ENCODE measurements around the gene PDGFRB. TPM values are rescaled to one million over a fixed set of nuclear protein-coding genes. Genes with fewer than 3 reads are reported as not detected.

The PDGFRB gene
- total RNA-seq, 4 donors from 2014 or later: 126 to 366 (median 149) TPM

GRCh38 chr5:150078802-150079689, 76.6 kb downstream of the PDGFRB start:
- TF ChIP-seq, protein P1, sequence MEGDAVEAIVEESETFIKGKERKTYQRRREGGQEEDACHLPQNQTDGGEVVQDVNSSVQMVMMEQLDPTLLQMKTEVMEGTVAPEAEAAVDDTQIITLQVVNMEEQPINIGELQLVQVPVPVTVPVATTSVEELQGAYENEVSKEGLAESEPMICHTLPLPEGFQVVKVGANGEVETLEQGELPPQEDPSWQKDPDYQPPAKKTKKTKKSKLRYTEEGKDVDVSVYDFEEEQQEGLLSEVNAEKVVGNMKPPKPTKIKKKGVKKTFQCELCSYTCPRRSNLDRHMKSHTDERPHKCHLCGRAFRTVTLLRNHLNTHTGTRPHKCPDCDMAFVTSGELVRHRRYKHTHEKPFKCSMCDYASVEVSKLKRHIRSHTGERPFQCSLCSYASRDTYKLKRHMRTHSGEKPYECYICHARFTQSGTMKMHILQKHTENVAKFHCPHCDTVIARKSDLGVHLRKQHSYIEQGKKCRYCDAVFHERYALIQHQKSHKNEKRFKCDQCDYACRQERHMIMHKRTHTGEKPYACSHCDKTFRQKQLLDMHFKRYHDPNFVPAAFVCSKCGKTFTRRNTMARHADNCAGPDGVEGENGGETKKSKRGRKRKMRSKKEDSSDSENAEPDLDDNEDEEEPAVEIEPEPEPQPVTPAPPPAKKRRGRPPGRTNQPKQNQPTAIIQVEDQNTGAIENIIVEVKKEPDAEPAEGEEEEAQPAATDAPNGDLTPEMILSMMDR (IDR thresholded peaks at IDR 0.05): no peak
- DNase-seq (ENCODE audit: low spot score) (no peak), ATAC-seq (ENCODE audit: low FRiP score) (no peak)

- DNase-seq (ENCODE audit: low spot score) (no peak), ATAC-seq (ENCODE audit: low FRiP score) (no peak)
- TF ChIP-seq, protein P1 (IDR thresholded peaks at IDR 0.05): no peak
Observed at GRCh38 chr5:150077996-150078801, 77.4 kb downstream of the PDGFRB start.

- no peak for ATAC-seq (ENCODE audit: low FRiP score)
- TF ChIP-seq, protein P1 (IDR thresholded peaks at IDR 0.05): no peak
Observed at GRCh38 chr5:150077060-150077459, 78.6 kb downstream of the PDGFRB start.

DNA sequence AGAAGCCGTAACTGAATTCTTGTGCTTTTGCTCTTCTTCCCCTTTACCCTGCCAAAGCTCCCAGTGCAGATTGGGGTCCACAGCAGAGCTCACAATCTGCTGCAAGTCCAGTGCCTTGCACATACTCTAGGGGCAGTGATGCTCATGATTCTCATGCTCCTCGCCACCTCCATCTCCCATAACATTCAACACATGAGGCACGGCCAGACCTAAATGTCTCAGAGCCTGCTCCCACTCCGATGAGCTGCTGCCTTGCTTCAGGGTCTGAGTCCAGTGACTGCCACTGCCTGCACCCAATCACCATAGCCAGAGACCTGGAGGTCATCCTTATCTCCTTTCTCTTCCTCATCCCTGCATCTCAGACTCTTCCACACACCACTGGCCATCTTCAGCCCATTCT, 79.8 kb downstream of the PDGFRB start:
- ATAC-seq (ENCODE audit: low FRiP score) (no peak), DNase-seq (ENCODE audit: low spot score) (no peak)
- TF ChIP-seq, protein P1 (IDR thresholded peaks at IDR 0.05): no peak

More at GRCh38 chr5:150077060-150077459, 78.6 kb downstream of the PDGFRB start:
- no peak for DNase-seq (ENCODE audit: low spot score)

DNA sequence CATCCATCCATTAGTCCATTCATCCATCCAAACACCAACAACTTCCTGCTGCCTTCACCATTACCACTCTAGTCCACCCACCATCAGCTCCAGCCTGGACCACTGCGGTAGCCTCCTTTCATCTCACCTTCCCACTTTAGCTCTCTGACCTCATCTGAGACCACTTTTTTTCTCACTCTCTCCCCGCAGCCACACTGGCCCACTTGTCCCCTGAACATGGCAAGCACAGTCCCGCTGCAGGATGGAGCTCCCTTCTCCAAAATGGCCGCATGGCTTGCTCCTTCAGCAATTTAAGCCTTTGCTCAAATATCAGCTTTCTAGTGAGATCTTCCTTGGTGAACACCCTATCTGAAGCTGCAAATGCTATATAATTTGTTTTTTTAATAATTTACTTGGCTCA, 80.4 kb downstream of the PDGFRB start:
- TF ChIP-seq, protein P1 (IDR thresholded peaks at IDR 0.05): no peak
- no peak for DNase-seq (ENCODE audit: low spot score)
- no peak for ATAC-seq (ENCODE audit: low FRiP score)

GRCh38 chr5:150073677-150074076, 82.0 kb downstream of the PDGFRB start:
- no peak for DNase-seq (ENCODE audit: low spot score)
- TF ChIP-seq, protein P1 (IDR thresholded peaks at IDR 0.05): no peak
- no peak for ATAC-seq (ENCODE audit: low FRiP score)
